H1 (cell line): ENCODE results near the gene FXYD7. TPM values are rescaled to one million over a fixed set of nuclear protein-coding genes. Genes with fewer than 3 reads are reported as not detected.

Source experiments
- MAFK ChIP-seq: IDR thresholded peaks from 2 replicates; pipeline ENCODE4 v1.6.1; 2012; ENCODE audit warnings: low read depth, mild to moderate bottlenecking, improper control_type of control experiment, low read length
- POLR2AphosphoS5 ChIP-seq: IDR thresholded peaks from 2 replicates; pipeline ENCODE4 v1.6.1; 2011; ENCODE audit warnings: low read depth, low read length
- polyA plus RNA-seq, 7 experiments: library from polyadenylated mRNA; depleted of rRNA in 3 of 7; stranded (reverse) in 5 of 7; unstranded in 2 of 7; fragments of >200 nt in 5 of 7; fragments of 200-250 nt in 2 of 7; gene quantifications; 1 replicate in 5 of 7; 2 replicates in 1 of 7; 4 replicates in 1 of 7; pipeline versions ENCODE4 v1.2.1 to v1.2.3, GENCODE V29; 2011 to 2013; ENCODE audit warnings: missing spikeins in 2 of 7, mixed read lengths in 2 of 7
- total RNA-seq: library from RNA; stranded (reverse); fragmentation: NEBNext Ultra II Directional; extraction: Animal tissue kit (Norgen Biotek cat#: 25700); gene quantifications from 2 replicates; pipeline ENCODE4 v1.2.1, GENCODE V29; 2021

Gene FXYD7
- total and polyA plus RNA-seq, 2 of the 8 experiments (the other 6 are each of a cell fraction or from before 2014, with no cell fraction given) = 12.1 to 14.3 TPM

GRCh38 chr19:35184884-35185283 is 41.8 kb downstream of the FXYD7 start (continued):
- TF ChIP-seq POLR2AphosphoS5 (no peak), MAFK (no peak)
